Stimulated activated CD4-positive, alpha-beta T cell treated with anti-CD3 and anti-CD28 coated beads, Interleukin-2, amount 100 ng/mL, for 4 hours (primary cell): ENCODE results near the gene ARHGEF39.

Experiments used
- DNase-seq: peaks from one replicate; pipeline ENCODE4 v3.0.0-alpha.2; 2020; ENCODE audit warnings: low read depth

ARHGEF39 gene

GRCh38 chr9:35664531-35665470, at the start of gene ARHGEF39:
TSS of gene ARHGEF39 (minus strand) at chr9:35665195. CDS start at chr9:35665169, 26 bp downstream.
- peak; percentile 31 for DNase-seq

- DNase-seq = no peak
Observed at GRCh38 chr9:35714123-35714522, 49.1 kb upstream of the ARHGEF39 start.

- DNase-seq = no peak
Observed at GRCh38 chr9:35713578-35713977, 48.6 kb upstream of the ARHGEF39 start.

- DNase-seq = no peak
Observed at GRCh38 chr9:35712762-35713400, 47.9 kb upstream of the ARHGEF39 start.

GRCh38 chr9:35711501-35712428, 46.8 kb upstream of the ARHGEF39 start:
- DNase-seq = no peak

GRCh38 chr9:35710818-35711500, 46.0 kb upstream of the ARHGEF39 start:
- DNase-seq = no peak

GRCh38 chr9:35708146-35708545, 43.2 kb upstream of the ARHGEF39 start:
- no peak for DNase-seq

GRCh38 chr9:35706951-35707350, 42.0 kb upstream of the ARHGEF39 start:
- DNase-seq = no peak

- DNase-seq = no peak
Observed at GRCh38 chr9:35705836-35706430, 40.9 kb upstream of the ARHGEF39 start.

GRCh38 chr9:35705372-35705771, 40.4 kb upstream of the ARHGEF39 start:
- DNase-seq = no peak

- no peak for DNase-seq
Observed at GRCh38 chr9:35703906-35704672, 39.1 kb upstream of the ARHGEF39 start.

GRCh38 chr9:35702696-35703095, 37.7 kb upstream of the ARHGEF39 start:
- DNase-seq = no peak

- no peak for DNase-seq
Observed at GRCh38 chr9:35700942-35701341, 35.9 kb upstream of the ARHGEF39 start.

GRCh38 chr9:35700031-35700430, 35.0 kb upstream of the ARHGEF39 start:
- DNase-seq = no peak

- DNase-seq = no peak
Observed at GRCh38 chr9:35698231-35698630, 33.2 kb upstream of the ARHGEF39 start.

- no peak for DNase-seq
Observed at GRCh38 chr9:35697486-35697885, 32.5 kb upstream of the ARHGEF39 start.

- DNase-seq = peak; percentile 24
Observed at GRCh38 chr9:35696520-35697215, 31.7 kb upstream of the ARHGEF39 start.

GRCh38 chr9:35695943-35696401, 31.0 kb upstream of the ARHGEF39 start:
- no peak for DNase-seq

GRCh38 chr9:35691757-35692301, 26.8 kb upstream of the ARHGEF39 start:
- no peak for DNase-seq

- DNase-seq = no peak
Observed at GRCh38 chr9:35691334-35691650, 26.3 kb upstream of the ARHGEF39 start.
